ENCODE results near the gene FCER1G. TPM values are rescaled to one million over a fixed set of nuclear protein-coding genes. Genes with fewer than 3 reads are reported as not detected.

Gene FCER1G
- total and polyA plus RNA-seq, 9 of the 15 experiments (the other 6 are each of a cell fraction or from before 2014, with no cell fraction given): 0.15 to 0.69 (median 0.31) TPM; not detected in 2

DNA sequence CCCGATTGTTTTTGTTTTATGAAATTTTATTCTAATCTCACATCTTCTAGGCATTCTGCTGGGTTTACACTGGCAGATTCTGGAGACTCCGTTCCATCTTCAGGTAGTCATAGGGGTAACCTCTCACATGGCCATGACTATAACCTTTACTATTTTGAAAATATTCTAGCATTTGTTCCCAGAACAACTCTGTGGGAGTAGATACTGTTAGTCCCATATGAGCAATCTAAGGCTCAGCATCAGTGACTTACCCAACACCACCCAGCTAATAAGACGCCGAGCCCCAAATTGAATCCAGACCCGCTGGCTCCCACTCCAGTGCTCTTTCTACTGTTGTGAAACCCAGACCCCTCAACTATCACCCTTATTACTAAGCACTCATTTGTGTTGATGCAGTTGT, 26.1 kb upstream of the FCER1G start (continued):
- no peak for TF ChIP-seq POLR2B (IDR thresholded peaks at IDR 0.05; ENCODE audit: low read depth, partially characterized antibody)
- TF ChIP-seq ZNF197 (CRISPR knock-in tag; IDR thresholded peaks at IDR 0.05; ENCODE audit: low read depth): no peak
- no peak for TF ChIP-seq GATAD2A (IDR thresholded peaks at IDR 0.05)
- TF ChIP-seq BACH1 (tag; IDR thresholded peaks at IDR 0.05): no peak
- TF ChIP-seq CCNT2 (IDR thresholded peaks at IDR 0.05; ENCODE audit: borderline replicate concordance, extremely low read depth, insufficient read length, low read depth, low read length): no peak
- TF ChIP-seq TARDBP (IDR thresholded peaks at IDR 0.05): no peak

DNA sequence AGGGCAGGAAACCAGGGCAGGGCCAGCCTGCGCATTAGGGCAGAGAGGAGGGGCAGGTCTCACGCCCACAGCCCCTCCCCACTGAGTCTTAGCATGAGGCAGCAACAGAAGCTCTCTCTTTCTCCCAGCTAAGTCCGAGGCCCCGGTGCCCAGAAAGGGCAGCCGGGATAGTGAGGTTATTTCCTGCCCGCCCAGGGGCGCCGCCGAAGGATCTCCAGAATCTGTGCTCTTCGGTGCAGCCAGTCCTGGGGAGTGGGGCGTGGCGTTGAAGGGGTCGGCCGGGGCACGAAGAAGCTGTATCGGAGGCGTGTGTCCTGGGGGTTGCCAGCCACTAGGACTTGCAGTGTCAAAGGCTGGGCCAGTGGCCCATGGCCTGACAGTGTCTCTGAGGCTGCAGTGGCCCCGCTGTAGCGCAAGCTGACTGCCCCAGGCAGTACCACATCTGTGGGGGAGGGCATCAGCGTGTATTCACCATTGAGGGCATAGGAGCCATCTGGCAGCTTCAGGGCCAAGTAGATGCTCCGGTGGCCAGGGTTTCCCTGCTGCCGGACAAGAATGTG, 24.1 kb upstream of the FCER1G start:
- H3K4me1 ChIP-seq (replicated peaks in 1 of 2; ENCODE audit: control insufficient read depth in 2 of 2, insufficient read depth in 2 of 2, low read length in 2 of 2): peaks cover 23 to 27% of the 10 kb centered on the region in 2 experiments
- FAIRE-seq (no peak), ATAC-seq (no peak), DNase-seq (ENCODE audit: extremely low read depth in 1 of 4, low spot score in 3 of 4) (no peak)
- no peak overlapping the region for H3K27ac ChIP-seq (ENCODE audit: extremely low read depth, low read depth, low read length)
- H3K4me2 ChIP-seq (ENCODE audit: insufficient read depth, low read length): no peak overlapping the region
- no peaks in the 10 kb centered on the region for H4K20me1 ChIP-seq (replicated peaks; ENCODE audit: control insufficient read depth, insufficient read depth, low read length)
- CTCF ChIA-PET (ENCODE audit: low intra/inter-chr PET ratio): no interaction called here
- intact Hi-C loops (cut with micrococcal nuclease) (no loop called here), in situ Hi-C loops (cut with MboI) (no loop called here)
- H3K9me3 ChIP-seq (replicated peaks; ENCODE audit: control insufficient read depth, insufficient read depth, low read depth, low read length): no peaks in the 10 kb centered on the region
- H3K79me2 ChIP-seq (ENCODE audit: control insufficient read depth, insufficient read depth, low read length): no peaks in the 10 kb centered on the region
- no peak overlapping the region for H2AFZ ChIP-seq (ENCODE audit: low read depth, low read length)
- peak overlapping the region in 1 of 2 experiments; percentile 53; a peak in 2 of 4 replicates for H3K9ac ChIP-seq (ENCODE audit: insufficient read depth in 1 of 2, low read depth in 2 of 2, low read length in 2 of 2)
- H3K36me3 ChIP-seq (ENCODE audit: control insufficient read depth, insufficient read depth, low read length): no peaks in the 10 kb centered on the region
- H3K27me3 ChIP-seq (ENCODE audit: control insufficient read depth in 2 of 2, insufficient read depth in 2 of 2, low read length in 2 of 2): no peaks in the 10 kb centered on the region
- POLR2A ChIA-PET: interaction anchor here (0.7 to 1.8 kb wide), 8 partner anchors 9 to 784 kb away, joined by 3 to 8 read pairs (median 3); partner anchors contain the start of genes B4GALT3, NDUFS2 and SDHC
- no TSS peak for BruUV-seq (replicated peaks)
- H3K4me3 ChIP-seq: no peak overlapping the region
- WGBS (ENCODE audit: insufficient coverage, low coverage, missing lambda C conversion rate): 69% methylated on average over 19 of the region's 22 CpGs
- no peaks in the 10 kb centered on the region for H3K9me1 ChIP-seq (ENCODE audit: control insufficient read depth, insufficient read depth, low read length)
- TF ChIP-seq, protein P1, sequence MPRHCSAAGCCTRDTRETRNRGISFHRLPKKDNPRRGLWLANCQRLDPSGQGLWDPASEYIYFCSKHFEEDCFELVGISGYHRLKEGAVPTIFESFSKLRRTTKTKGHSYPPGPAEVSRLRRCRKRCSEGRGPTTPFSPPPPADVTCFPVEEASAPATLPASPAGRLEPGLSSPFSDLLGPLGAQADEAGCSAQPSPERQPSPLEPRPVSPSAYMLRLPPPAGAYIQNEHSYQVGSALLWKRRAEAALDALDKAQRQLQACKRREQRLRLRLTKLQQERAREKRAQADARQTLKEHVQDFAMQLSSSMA (CRISPR knock-in tag; IDR thresholded peaks at IDR 0.05): no peak
- TF ChIP-seq MAFK (IDR thresholded peaks at IDR 0.05; ENCODE audit: low read length) (no peak), SMARCA5 (IDR thresholded peaks at IDR 0.05) (no peak), CBX2 (IDR thresholded peaks at IDR 0.05; ENCODE audit: insufficient read depth, low read length, poor library complexity, severe bottlenecking) (no peak), SNAPC5 (CRISPR knock-in tag; IDR thresholded peaks at IDR 0.05) (no peak), ELF1 (tag; IDR thresholded peaks at IDR 0.05) (no peak), TFAM (CRISPR knock-in tag; conservative IDR thresholded peaks at IDR 0.05) (no peak), ZBTB11 (CRISPR knock-in tag; IDR thresholded peaks at IDR 0.05) (no peak), TAF1 (IDR thresholded peaks at IDR 0.05; ENCODE audit: control insufficient read depth, extremely low read depth, insufficient read depth, low read length, severe bottlenecking) (no peak), ZNF282 (CRISPR knock-in tag; IDR thresholded peaks at IDR 0.05) (no peak), THRAP3 (IDR thresholded peaks at IDR 0.05; ENCODE audit: borderline replicate concordance) (no peak), BRD4 (IDR thresholded peaks at IDR 0.05) (no peak), NRF1 (conservative IDR thresholded peaks at IDR 0.05 in 1 of 2, IDR thresholded peaks at IDR 0.05 in 1 of 2) (no peak)
